ENCODE results near the gene VEGFA.

VEGFA gene

DNA sequence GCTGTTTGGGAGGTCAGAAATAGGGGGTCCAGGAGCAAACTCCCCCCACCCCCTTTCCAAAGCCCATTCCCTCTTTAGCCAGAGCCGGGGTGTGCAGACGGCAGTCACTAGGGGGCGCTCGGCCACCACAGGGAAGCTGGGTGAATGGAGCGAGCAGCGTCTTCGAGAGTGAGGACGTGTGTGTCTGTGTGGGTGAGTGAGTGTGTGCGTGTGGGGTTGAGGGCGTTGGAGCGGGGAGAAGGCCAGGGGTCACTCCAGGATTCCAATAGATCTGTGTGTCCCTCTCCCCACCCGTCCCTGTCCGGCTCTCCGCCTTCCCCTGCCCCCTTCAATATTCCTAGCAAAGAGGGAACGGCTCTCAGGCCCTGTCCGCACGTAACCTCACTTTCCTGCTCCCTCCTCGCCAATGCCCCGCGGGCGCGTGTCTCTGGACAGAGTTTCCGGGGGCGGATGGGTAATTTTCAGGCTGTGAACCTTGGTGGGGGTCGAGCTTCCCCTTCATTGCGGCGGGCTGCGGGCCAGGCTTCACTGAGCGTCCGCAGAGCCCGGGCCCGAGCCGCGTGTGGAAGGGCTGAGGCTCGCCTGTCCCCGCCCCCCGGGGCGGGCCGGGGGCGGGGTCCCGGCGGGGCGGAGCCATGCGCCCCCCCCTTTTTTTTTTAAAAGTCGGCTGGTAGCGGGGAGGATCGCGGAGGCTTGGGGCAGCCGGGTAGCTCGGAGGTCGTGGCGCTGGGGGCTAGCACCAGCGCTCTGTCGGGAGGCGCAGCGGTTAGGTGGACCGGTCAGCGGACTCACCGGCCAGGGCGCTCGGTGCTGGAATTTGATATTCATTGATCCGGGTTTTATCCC is at the start of gene VEGFA:
Gene VEGFA, plus strand, starts transcription at position 686 of the 846 bp plus-strand sequence.
- DNase-seq = peak; percentile 91

DNA sequence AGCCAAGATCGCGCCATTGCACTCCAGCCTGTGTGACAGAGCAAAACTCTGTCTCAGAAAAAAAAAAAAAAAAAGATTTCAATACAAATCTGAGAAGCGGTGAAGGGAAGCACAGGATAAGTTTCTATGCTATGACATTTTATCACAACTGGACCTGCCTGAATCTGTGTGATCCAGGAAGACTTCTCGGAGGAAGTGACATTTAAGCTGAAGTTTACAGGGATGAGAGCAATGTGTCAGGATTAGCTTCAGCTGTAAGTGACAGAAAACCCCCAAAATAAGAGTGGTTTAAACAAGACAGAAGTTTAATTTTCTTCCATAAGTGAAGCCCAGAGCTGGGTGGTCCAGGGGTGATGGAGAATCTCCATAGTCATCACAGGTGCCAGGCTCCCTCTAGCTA is 49.0 kb upstream of the VEGFA start:
- no peak for DNase-seq

GRCh38 chr6:43722920-43723545 is 47.0 kb upstream of the VEGFA start:
- no peak for DNase-seq

DNA sequence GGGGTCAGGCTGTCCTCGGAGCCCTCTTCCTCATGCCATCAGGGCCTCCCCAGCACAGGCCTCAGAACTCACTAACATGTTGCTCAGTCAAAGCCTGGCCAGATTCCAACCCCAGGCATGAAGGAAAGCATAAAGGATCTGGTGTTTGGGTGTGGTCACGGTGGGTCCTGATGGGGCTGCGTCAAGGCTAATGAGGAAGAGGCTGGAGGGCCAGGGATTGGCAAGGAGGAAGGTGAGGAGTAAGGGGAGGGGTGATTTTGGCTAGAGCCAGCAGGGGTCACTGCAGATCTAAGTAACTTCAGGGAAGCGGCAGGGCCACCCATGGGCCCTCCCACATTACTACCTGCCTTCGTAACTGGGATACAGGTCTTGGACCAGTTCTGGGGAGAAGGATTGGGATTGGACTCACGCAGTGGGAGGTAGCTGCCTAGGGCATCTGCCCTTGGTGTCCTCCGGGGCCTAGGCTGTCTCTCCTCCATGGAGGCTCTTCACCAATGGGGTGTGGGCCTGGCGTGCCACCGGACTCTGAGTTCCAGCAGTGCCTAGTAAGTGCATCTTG is 46.2 kb upstream of the VEGFA start:
- DNase-seq = peak; percentile 77

DNA sequence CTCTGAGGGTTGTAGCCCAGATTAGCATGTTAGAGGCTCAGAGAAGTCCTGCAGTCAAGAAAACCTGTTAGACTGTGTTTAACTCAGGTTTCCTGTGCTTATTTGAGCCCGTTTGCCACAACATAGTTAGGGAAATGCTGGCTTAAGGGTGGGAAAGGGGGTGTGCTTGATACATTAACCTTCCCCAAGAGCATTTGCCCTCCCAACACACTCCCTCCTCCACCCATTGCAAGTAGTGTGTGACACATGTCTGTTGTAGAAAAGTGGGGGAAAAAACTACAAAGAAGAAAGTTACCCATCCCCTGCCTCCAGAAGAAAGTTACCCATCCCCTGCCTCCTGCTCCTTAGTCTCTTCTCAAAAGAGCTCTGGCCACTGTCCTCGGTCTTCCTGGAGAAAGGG is 45.7 kb upstream of the VEGFA start:
- no peak for DNase-seq

- peak; percentile 85 for DNase-seq
Measured at GRCh38 chr6:43724914-43725642, 44.9 kb upstream of the VEGFA start.

GRCh38 chr6:43725643-43726580 is 44.1 kb upstream of the VEGFA start:
- DNase-seq = no peak

DNA sequence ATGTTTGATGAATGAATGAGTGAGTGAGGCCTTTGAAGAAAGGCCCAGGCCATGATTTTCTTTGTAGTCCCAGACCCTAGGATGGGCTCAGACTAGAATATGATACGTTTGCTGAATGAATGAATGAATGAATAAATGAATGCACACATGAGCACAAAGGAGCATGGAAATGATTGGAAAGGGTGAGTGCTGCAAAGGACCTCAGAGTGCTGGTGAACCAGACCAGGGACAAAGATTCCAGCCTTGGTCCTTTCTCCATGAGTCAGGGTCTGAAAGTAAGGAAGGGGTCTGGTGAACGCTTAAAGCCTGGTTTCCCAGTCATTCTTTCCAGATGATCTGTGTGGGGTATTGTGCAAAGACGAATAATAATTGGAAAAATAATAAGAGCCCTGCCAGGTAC is 42.4 kb upstream of the VEGFA start:
- no peak for DNase-seq

DNA sequence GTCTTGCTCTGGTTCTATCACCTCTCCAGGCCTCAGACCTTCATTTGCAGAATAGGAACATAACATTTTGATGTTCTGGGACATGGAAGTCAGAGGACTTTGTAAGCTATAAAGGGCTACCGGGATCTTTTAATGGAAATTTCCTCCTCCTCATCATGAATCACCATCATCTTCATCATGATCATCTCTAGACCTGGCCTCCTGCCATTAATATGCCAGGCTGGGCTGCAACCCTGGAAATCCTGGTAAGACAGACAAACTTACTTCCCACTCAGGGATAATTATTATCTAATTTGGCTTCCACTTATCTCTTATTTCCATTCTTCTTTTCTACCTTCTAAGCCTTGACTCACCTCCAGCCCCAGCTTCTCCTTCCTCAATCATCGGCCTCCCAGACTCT is 41.4 kb upstream of the VEGFA start:
- DNase-seq = no peak

GRCh38 chr6:43729537-43729936 is 40.5 kb upstream of the VEGFA start:
- DNase-seq = no peak

- DNase-seq = no peak
Measured at GRCh38 chr6:43730634-43731033, 39.4 kb upstream of the VEGFA start.

DNA sequence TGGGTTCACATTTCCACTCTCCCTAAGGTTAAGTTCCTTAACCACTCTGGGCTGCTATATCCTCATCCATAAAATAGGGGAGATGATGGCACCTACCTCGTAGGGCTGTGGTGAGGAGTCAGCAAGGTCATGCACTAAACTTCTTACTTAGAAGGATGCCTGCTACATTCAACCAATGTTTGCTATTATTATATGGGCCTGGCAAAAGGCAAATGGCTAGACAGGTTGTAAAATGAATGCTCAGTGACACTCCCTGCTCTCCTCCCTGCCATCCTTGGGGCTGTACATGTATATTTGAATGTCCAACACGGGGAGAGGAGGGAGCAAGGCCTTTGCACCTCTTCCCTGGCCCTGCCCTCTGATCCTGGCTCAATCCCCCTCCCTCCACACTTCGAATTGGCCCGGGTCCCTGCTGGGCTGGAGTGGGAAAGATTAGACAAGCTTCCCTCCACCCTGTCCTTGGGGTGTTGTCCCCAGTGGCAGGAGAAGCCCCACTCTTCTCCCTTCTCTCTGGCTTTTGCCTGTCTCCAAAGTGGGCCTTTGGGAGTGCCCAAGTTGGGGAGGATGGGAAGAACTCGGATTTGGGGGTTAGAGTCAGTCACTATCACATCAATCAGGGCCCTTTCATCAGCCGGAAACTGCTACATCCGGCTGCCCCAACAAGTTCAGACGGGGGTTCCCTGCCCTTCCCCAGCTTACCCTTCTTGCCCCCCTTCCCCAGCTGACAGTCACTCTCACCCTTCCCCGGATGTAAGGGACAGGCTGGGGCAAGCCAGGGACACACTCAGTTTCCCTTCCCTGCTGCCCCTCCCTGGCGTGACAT is 36.3 kb upstream of the VEGFA start:
- peak; percentile 47 for DNase-seq

DNA sequence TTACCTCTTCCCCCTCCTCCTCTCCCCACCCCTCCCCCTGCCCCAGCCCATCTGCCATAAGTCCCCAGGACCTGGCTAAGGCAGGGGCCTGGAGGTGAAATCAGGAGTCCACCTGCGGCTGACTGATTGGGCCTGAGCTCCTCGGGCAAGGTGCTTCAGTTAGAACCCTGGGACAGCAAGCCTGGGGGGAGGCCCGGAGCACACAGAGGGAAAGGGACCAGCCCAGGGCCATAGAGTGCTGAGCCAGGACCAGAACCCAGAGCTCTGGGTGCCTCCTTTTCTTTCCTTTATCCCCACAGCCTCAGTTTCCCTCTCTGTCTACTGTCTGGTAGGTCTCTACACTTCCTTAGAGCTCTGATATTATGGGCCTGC is 35.7 kb upstream of the VEGFA start:
- no peak for DNase-seq

DNA sequence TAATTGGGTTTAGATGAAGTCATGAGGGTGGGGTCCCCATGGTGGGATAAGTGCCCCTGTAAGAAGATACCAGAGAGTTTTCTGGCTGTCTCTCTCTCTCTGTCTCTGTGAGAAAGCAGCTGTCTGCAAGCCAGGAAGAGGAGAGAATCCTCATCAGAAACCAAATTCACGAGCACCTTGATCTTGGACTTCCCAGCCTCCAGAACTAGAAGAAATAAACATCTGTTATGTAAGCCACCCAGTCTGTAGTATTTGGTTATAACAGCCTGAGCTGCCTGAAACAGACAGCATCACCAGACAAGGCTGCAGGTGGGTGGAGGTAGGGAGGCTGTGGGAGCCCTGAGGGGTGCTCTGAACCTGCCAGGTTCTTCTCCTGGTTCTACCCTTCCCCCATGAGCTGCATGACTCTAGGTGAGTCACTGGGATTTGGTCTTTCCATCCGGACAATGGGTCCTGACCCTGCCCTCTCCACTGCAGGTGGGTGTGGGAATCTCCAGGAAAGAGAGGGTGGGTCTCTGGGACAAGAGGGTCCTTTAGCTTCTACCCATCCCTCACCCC is 34.3 kb upstream of the VEGFA start:
- DNase-seq = no peak

GRCh38 chr6:43736211-43736786 is 33.7 kb upstream of the VEGFA start:
- DNase-seq = no peak

DNA sequence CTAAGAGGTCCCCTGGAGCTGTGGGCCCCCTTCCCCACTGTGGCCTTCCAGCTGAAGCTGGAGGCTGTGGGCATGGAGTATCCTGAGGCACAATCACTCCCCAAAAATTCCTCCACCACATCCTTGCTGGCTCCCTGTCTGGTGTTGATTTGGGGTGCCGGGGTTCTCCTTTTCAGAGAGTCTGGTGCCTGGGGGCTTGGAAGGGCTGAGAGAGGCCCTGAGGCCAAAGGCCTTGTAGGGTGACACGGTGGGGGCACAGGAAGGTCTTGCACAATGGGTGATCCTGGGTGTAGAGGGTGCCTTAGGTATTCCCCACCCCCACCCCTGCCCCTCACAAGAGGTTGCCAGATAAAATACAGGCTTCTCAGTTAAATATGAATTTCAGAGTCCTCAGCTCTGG is 33.2 kb upstream of the VEGFA start:
- DNase-seq = no peak

- DNase-seq = no peak
Measured at GRCh38 chr6:43737272-43738081, 32.5 kb upstream of the VEGFA start.

DNA sequence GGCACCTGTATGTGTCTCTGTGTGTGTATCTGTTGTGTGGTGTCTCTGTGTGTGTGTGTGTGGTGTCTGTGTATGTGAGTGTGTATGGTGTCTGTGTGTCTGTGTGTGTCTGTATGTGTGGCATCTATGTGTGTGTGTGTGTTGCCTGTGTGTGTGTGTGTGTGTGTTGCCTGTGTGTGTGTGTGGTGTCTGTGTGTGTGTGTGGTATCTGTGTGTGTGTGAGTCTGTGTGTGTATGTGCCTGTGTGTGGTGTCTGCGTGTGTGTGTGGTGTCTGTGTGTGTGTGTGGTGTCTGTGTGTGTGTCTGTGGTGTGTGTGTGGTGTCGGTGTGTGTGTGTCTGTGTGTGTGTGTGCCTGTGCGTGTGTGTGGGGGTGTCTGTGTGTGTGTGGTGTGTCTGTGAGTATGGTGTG is 31.7 kb upstream of the VEGFA start:
- DNase-seq = no peak

DNA sequence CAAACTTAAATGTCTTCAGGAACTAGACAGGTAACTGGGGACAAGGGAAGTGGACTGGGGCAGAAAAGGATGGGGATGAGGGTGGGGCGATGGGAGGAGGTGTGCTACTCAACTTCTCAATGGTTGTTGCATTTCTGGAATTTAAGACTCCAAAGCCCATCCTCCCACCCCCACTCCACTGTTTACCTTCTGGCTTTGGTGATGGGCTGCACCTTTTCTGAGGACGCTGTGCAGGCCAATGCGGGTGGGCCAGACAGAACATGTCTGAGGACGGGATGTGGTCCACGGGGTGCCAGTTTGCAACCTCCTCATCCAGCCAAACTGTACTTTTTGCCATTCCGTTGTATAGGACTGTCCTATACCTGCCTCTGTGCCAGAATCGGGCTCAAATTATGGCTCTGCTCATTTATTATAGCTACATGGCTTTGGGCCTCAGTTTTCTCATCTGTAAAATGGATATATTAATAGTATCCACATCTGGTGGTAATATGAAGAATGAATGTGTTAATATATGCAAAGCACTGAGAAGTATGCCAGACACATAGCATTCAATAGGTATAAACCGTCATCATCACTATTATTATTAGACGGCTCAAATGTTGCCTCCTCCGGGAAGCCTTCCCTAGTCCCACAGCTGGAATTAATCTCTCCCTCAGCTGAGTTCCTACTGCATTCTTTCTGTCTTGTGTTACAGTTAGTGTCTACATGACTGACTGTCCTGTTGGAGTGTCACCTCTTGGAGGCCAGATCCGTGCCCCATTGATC is 31.0 kb upstream of the VEGFA start:
- DNase-seq = no peak

Data from activated naive CD4-positive, alpha-beta T cell treated with anti-CD3 and anti-CD28 coated beads, Interleukin-2, amount 50 U/mL, for 16 hours (primary cell).